ENCODE data around the gene PRKD1. TPM values are rescaled to one million over a fixed set of nuclear protein-coding genes. Genes with fewer than 3 reads are reported as not detected.

The PRKD1 gene
- total RNA-seq, 4 donors from 2014 or later: 3.5 to 6.4 (median 4.4) TPM

DNA sequence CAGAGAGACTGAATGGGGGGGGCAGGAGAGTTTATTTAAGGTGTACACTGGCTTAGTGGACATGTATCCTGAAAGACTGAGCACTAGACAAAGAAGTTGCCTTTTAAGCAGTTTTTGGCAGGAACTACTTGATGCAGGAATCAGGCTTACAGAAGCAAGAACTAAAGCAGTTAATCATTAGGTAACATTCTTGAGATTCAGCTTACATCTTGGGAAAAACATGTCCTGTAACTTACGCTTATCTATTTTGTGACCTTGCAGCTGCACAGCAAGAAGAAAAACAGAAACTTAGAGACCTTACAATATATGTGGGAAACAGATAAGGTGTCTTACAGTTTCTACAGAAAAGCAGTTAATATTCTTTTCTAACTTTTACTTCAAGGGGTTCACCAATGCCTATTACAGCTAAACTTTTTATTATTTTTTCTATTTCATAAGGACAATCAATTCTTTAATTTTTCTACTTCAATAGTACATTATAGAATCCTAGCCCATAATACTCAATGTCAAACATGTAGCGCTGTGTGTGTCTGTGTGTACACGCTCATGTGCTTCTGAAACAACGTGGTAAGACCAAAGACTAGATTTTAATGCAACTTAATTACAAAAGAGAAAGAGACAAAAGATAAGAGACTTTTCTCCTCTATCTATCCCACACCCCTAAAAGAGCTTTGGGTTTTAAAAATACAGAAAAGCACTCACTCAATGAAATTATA is 276.9 kb downstream of the PRKD1 start:
- Histone ChIP-seq H3K9me3 (peaks cover 26 to 37% of the 10 kb centered on the region in 2 donors), H3K4me1 (no peaks in the 10 kb centered on the region), H3K27me3 (no peaks in the 10 kb centered on the region), H3K4me3 (no peak overlapping the region), H3K27ac (no peak overlapping the region), H3K36me3 (no peaks in the 10 kb centered on the region)
- intact Hi-C loops (cut with DNase I; ENCODE audit: low total_unique reads) (no loop called here), in situ Hi-C loops (cut with MboI; ENCODE audit: low pct_ligation_motif_present in 1 of 4, low pct_unique_long_range_greater_than_20kb in 1 of 4, low sequenced_read_pairs in 3 of 4) (no loop called here)
- DNase-seq: no peak
- 78 to 88% methylated on average over 4 of the region's 4 CpGs for WGBS, 2 donors (ENCODE audit: low coverage in 1 of 2)
- TF ChIP-seq POLR2A (IDR thresholded peaks at IDR 0.05): no peak
- TF ChIP-seq, protein P1, sequence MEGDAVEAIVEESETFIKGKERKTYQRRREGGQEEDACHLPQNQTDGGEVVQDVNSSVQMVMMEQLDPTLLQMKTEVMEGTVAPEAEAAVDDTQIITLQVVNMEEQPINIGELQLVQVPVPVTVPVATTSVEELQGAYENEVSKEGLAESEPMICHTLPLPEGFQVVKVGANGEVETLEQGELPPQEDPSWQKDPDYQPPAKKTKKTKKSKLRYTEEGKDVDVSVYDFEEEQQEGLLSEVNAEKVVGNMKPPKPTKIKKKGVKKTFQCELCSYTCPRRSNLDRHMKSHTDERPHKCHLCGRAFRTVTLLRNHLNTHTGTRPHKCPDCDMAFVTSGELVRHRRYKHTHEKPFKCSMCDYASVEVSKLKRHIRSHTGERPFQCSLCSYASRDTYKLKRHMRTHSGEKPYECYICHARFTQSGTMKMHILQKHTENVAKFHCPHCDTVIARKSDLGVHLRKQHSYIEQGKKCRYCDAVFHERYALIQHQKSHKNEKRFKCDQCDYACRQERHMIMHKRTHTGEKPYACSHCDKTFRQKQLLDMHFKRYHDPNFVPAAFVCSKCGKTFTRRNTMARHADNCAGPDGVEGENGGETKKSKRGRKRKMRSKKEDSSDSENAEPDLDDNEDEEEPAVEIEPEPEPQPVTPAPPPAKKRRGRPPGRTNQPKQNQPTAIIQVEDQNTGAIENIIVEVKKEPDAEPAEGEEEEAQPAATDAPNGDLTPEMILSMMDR (IDR thresholded peaks at IDR 0.05): no peak
- no peak for TF ChIP-seq POLR2AphosphoS5 (IDR thresholded peaks at IDR 0.05)
- TF ChIP-seq EP300 (IDR thresholded peaks at IDR 0.05; ENCODE audit: low read depth): no peak

DNA sequence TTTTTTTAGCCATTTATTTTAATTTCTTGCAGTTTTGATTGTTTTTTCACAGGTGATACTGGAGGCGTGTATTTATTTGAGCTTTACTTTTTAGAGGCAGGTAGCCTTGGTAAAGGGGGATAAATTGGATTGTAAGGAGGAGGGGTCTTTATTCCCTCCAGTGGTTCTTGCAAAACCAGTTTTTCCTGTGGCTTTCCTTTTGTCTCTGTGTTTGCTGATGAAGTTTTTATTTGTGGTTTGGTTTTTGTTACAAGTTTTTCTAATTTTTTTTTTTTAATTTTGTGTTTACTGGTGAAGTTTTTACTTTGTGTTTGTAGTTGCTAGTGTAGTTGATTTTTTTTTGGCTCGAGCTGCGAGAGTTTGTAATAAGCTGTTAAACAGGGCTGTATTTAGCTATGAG is 278.5 kb downstream of the PRKD1 start:
- Histone ChIP-seq H3K4me3 (no peak overlapping the region), H3K27ac (no peak overlapping the region), H3K27me3 (no peaks in the 10 kb centered on the region), H3K36me3 (no peaks in the 10 kb centered on the region), H3K9me3 (peaks cover 26 to 37% of the 10 kb centered on the region in 2 donors), H3K4me1 (no peaks in the 10 kb centered on the region)
- WGBS, 2 donors (ENCODE audit: low coverage in 1 of 2): 90 to 96% methylated on average over 3 of the region's 3 CpGs
- TF ChIP-seq, protein P1 (IDR thresholded peaks at IDR 0.05): no peak
- no peak for TF ChIP-seq POLR2AphosphoS5 (IDR thresholded peaks at IDR 0.05)
- TF ChIP-seq EP300 (IDR thresholded peaks at IDR 0.05; ENCODE audit: low read depth): no peak
- TF ChIP-seq POLR2A (IDR thresholded peaks at IDR 0.05): no peak
- intact Hi-C loops (cut with DNase I; ENCODE audit: low total_unique reads) (no loop called here), in situ Hi-C loops (cut with MboI; ENCODE audit: low pct_ligation_motif_present in 1 of 4, low pct_unique_long_range_greater_than_20kb in 1 of 4, low sequenced_read_pairs in 3 of 4) (no loop called here)
- no peak for DNase-seq

DNA sequence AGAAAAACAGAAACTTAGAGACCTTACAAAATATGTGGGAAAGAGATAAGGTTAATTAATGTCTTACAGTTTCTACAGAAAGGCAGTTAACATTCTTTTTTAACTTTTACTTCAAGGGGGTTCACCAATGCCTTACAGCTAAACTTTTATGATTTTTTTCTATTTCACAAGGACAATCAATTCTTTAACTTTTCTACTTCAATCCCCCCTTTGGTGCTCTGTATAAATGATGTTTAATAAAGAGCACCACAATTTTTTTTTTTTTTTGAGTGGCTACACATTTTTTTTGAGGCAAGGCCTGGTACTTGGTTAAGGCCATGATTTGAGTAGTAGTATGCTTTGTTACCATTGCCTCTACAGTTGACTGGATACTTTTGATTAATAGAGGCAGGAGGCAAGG is 279.6 kb downstream of the PRKD1 start:
- no peak for DNase-seq
- TF ChIP-seq POLR2AphosphoS5 (IDR thresholded peaks at IDR 0.05) (no peak), EP300 (IDR thresholded peaks at IDR 0.05; ENCODE audit: low read depth) (no peak), POLR2A (IDR thresholded peaks at IDR 0.05) (no peak)
- TF ChIP-seq, protein P1 (IDR thresholded peaks at IDR 0.05): no peak
- Histone ChIP-seq H3K36me3 (no peaks in the 10 kb centered on the region), H3K4me1 (no peaks in the 10 kb centered on the region), H3K27ac (no peak overlapping the region), H3K9me3 (peaks cover 26 to 37% of the 10 kb centered on the region in 2 donors), H3K27me3 (no peaks in the 10 kb centered on the region), H3K4me3 (no peak overlapping the region)
- in situ Hi-C loops (cut with MboI; ENCODE audit: low pct_ligation_motif_present in 1 of 4, low pct_unique_long_range_greater_than_20kb in 1 of 4, low sequenced_read_pairs in 3 of 4) (no loop called here), intact Hi-C loops (cut with DNase I; ENCODE audit: low total_unique reads) (no loop called here)

DNA sequence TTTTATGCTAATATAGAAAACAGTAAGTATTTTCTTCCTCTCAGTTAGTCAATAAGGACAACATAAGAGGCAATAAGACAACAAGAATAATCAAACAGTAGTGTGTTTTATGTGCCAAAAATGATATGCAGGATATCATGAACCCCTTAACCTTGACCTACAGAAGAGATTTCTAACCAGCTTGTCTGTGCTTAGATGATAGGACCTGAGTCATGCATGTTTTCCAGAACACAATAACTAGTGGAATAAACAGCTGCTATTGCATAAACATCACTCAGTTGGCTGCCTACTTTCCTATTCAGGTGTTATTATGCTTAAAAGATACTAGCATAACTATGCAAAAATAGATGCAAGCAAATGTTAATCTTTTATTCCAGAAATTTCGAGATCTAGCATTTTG is 282.5 kb downstream of the PRKD1 start:
- DNase-seq: no peak
- intact Hi-C loops (cut with DNase I; ENCODE audit: low total_unique reads): no loop called here
- no peaks in the 10 kb centered on the region for H3K36me3 ChIP-seq
- no peak overlapping the region for H3K4me3 ChIP-seq
- in situ Hi-C loops (cut with MboI; ENCODE audit: low pct_ligation_motif_present in 1 of 4, low pct_unique_long_range_greater_than_20kb in 1 of 4, low sequenced_read_pairs in 3 of 4): no loop called here
- TF ChIP-seq, protein P1 (IDR thresholded peaks at IDR 0.05): no peak
- TF ChIP-seq POLR2A (IDR thresholded peaks at IDR 0.05) (no peak), POLR2AphosphoS5 (IDR thresholded peaks at IDR 0.05) (no peak), EP300 (IDR thresholded peaks at IDR 0.05; ENCODE audit: low read depth) (no peak)
- no peaks in the 10 kb centered on the region for H3K4me1 ChIP-seq
- WGBS, 2 donors (ENCODE audit: low coverage in 1 of 2): 74 to 78% methylated on average over 1 of the region's 1 CpG
- no peaks in the 10 kb centered on the region for H3K27me3 ChIP-seq
- peaks cover 26 to 35% of the 10 kb centered on the region in 2 donors for H3K9me3 ChIP-seq
- H3K27ac ChIP-seq: no peak overlapping the region
